Keratinocyte (primary cell): ENCODE results near the gene WT1.

Source experiments
- CTCF ChIP-seq, 3 experiments: IDR thresholded peaks in 1 of 3; conservative IDR thresholded peaks in 1 of 3; optimal IDR thresholded peaks in 1 of 3; 2 replicates in 2 of 3; 3 replicates in 1 of 3; pipeline versions ENCODE3 to v1.5.1; 2011; ENCODE audit warnings: low read length in 3 of 3, mild to moderate bottlenecking in 3 of 3, moderate library complexity in 2 of 3, control low read depth in 1 of 3, inconsistent platforms in 1 of 3; ENCODE audit not compliant: insufficient read depth in 2 of 3; ENCODE audit errors: extremely low read depth in 1 of 3
- EZH2 ChIP-seq: IDR thresholded peaks from one replicate; pipeline ENCODE4 v1.6.1; 2012; ENCODE audit warnings: inconsistent platforms, mild to moderate bottlenecking, low read length, moderate library complexity

- TF ChIP-seq CTCF (optimal IDR thresholded peaks at IDR 0.05 in 1 of 3, IDR thresholded peaks at IDR 0.05 in 1 of 3, conservative IDR thresholded peaks at IDR 0.05 in 1 of 3; ENCODE audit: extremely low read depth in 1 of 3, insufficient read depth in 2 of 3, low read length in 3 of 3) (no peak), EZH2 (no peak)
Observed at GRCh38 chr11:32379719-32380118, 55.6 kb downstream of the WT1 start.
